ENCODE results near the gene HYI.

DNA sequence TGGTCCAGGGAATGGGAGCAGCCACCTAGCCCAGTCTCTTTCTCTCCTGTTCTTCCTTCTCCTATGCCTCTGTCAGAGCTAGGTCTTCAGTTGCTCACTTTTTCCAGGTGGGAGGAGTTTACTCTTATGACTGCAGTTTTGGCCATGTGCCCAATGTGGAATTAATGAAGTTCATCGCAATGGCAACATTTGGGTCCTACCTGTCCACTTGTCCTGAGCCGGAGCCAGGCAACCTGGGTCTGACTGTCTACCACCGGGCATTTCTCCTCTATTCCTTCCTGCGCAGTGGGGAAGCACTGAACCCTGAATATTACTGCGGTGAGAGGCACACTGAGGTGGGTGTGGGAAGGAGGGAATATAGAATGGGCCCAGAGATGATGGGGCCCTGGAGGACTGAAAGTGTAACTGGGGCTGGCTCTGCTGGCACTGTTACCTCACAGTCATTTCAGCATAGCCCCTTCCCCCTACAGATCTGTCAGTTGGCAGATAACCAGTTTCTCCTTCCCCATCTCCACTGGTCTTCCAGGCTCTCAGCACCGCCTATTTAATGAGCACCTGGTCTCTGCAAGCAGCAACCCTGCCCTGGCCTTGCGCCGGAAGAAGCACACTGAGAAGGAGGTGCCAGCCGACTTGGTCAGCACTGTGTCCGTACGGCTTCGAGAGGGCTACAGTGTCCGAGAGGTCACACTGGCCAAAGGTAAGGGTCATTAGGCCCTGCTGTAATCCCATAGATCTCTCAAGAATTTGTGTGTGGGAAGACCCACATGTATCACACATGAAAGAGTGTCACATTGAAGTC, 33.9 kb downstream of the HYI start:
- TF ChIP-seq, protein P1, sequence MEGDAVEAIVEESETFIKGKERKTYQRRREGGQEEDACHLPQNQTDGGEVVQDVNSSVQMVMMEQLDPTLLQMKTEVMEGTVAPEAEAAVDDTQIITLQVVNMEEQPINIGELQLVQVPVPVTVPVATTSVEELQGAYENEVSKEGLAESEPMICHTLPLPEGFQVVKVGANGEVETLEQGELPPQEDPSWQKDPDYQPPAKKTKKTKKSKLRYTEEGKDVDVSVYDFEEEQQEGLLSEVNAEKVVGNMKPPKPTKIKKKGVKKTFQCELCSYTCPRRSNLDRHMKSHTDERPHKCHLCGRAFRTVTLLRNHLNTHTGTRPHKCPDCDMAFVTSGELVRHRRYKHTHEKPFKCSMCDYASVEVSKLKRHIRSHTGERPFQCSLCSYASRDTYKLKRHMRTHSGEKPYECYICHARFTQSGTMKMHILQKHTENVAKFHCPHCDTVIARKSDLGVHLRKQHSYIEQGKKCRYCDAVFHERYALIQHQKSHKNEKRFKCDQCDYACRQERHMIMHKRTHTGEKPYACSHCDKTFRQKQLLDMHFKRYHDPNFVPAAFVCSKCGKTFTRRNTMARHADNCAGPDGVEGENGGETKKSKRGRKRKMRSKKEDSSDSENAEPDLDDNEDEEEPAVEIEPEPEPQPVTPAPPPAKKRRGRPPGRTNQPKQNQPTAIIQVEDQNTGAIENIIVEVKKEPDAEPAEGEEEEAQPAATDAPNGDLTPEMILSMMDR (IDR thresholded peaks at IDR 0.05) = no peak
- no peak for TF ChIP-seq POLR2A (IDR thresholded peaks at IDR 0.05)
